IMR-90 (cell line): Measurements from ENCODE around the gene SEL1L.

Experiments used
- BHLHE40 ChIP-seq: fragments of 150-350 bp; IDR thresholded peaks from 2 replicates; pipeline ENCODE4 v1.6.1; 2016; ENCODE audit warnings: mild to moderate bottlenecking, low read depth, low read length
- CEBPB ChIP-seq: IDR thresholded peaks from 2 replicates; pipeline ENCODE4 v1.6.1; 2012; ENCODE audit warnings: low read depth, low read length, improper control_type of control experiment
- FOS ChIP-seq: fragments of 150-350 bp; IDR thresholded peaks from 2 replicates; pipeline ENCODE4 v1.6.1; 2016; ENCODE audit warnings: low read depth, low read length
- RAD21 ChIP-seq: IDR thresholded peaks from 2 replicates; pipeline ENCODE4 v1.6.1; 2012; ENCODE audit warnings: low read length, improper control_type of control experiment
- RFX5 ChIP-seq: IDR thresholded peaks from 2 replicates; pipeline ENCODE4 v1.8.0; 2012; ENCODE audit warnings: low read depth, mild to moderate bottlenecking, low read length, moderate library complexity
- SMC3 ChIP-seq: fragments of 150-350 bp; IDR thresholded peaks from 2 replicates; pipeline ENCODE4 v1.6.1; 2016; ENCODE audit warnings: low read depth, mild to moderate bottlenecking, antibody characterized with exemption, low read length, moderate library complexity
- TF ChIP-seq, protein P1 (sequence below): conservative IDR thresholded peaks from 2 replicates; pipeline ENCODE4 v1.5.1; 2012; ENCODE audit warnings: mild to moderate bottlenecking, low read depth, low read length, improper control_type of control experiment

DNA sequence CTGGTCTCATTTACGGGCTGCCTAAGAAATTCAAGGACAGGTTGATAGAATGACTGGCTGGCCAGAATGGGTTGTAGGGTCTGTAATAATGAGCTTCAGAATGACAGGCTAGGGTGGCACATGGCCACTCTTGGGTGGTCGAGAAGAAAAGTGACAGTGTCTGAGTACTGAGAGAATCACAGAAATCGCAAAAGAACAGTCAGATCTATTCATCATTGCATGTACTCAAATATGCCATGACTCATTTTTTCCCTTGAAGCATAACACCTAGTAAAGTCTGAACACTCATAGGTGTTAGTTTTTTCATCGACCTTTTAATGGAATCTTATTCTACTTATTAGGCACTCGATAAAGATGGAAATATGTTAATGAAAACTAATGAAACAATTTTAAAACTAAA, 37.8 kb upstream of the SEL1L start:
- no peak for TF ChIP-seq BHLHE40
- TF ChIP-seq, protein P1, sequence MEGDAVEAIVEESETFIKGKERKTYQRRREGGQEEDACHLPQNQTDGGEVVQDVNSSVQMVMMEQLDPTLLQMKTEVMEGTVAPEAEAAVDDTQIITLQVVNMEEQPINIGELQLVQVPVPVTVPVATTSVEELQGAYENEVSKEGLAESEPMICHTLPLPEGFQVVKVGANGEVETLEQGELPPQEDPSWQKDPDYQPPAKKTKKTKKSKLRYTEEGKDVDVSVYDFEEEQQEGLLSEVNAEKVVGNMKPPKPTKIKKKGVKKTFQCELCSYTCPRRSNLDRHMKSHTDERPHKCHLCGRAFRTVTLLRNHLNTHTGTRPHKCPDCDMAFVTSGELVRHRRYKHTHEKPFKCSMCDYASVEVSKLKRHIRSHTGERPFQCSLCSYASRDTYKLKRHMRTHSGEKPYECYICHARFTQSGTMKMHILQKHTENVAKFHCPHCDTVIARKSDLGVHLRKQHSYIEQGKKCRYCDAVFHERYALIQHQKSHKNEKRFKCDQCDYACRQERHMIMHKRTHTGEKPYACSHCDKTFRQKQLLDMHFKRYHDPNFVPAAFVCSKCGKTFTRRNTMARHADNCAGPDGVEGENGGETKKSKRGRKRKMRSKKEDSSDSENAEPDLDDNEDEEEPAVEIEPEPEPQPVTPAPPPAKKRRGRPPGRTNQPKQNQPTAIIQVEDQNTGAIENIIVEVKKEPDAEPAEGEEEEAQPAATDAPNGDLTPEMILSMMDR, result no peak
- no peak for TF ChIP-seq RAD21
- no peak for TF ChIP-seq RFX5
- TF ChIP-seq SMC3, result no peak
- TF ChIP-seq FOS, result no peak
- TF ChIP-seq CEBPB, result no peak
